22Rv1 (cell line): Measurements from ENCODE around the gene KCMF1.

Experiments
- CTCF ChIP-seq: fragments of 450-650 bp; IDR thresholded peaks from 2 replicates; pipeline ENCODE4 v1.5.1; 2017; ENCODE audit warnings: mild to moderate bottlenecking
- ZFX ChIP-seq: fragments of 450-650 bp; IDR thresholded peaks from 2 replicates; pipeline ENCODE4 v1.6.1; 2017; ENCODE audit warnings: antibody characterized with exemption, borderline replicate concordance

DNA sequence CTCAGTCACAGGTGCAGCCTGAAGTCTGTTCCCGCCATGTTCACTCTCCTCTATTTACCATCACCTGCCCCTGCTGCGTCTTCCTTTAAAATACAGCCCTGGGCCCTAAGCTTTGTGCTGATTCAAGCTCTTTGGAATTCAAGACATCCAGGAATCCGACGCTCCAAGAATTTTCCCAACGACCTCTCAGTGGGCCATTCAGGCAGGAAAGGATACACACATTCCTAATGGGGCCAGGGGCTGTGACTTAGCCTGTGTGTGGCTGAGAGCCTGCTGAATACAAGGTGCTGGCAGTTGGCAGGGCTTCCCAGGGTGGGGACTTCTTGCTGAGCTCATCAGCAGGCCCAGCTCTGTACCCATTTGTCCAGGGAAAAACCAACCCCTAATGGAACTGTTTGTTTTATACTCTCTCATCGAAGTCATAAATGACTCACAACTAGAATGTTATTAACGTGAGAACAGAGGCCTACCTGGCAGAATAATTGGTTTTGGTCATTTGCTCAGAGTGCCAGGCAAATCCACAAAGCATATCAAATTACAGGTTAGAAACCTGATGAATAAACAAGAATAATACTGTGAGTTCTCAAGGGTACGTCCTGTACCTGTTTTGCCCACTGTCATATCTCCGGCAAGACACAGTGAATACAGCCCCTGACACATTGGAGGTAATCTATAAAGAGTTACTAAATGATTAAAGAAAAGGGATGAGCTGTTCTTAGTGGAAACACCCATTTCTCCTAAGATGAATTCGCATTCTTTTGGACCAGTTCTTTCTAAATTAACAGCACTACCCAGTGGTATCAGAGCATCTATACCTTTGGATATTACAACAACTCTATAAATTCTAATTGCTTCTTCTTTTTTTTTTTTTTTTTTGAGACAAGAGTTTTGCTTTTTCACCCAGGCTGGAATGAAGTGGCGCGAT, 12.6 kb upstream of the KCMF1 start:
- TF ChIP-seq CTCF (no peak), ZFX (no peak)
